ENCODE results near the gene NOX3. TPM values are rescaled to one million over a fixed set of nuclear protein-coding genes. Genes with fewer than 3 reads are reported as not detected.

NOX3 gene
- total RNA-seq, 1 donor from 2014 or later, result not detected

GRCh38 chr6:155450240-155450581 is 5.4 kb downstream of the NOX3 start:
- DNase-seq (no peak), ATAC-seq (ENCODE audit: low read depth) (no peak)
- CTCF ChIA-PET, result no interaction called here
- intact Hi-C loops (cut with micrococcal nuclease), result no loop called here
- Mint-ChIP-seq H3K4me3 (no peak overlapping the region), H3K27me3 (peaks cover 18% of the 10 kb centered on the region), H3K4me1 (peaks cover 7% of the 10 kb centered on the region), H3K27ac (no peak overlapping the region), H3K36me3 (ENCODE audit: low read depth) (no peaks in the 10 kb centered on the region), H3K9me3 (no peaks in the 10 kb centered on the region)
- no peak for TF ChIP-seq CTCF (IDR thresholded peaks at IDR 0.05)
- POLR2A ChIA-PET, result no interaction called here

GRCh38 chr6:155449450-155450239 is 6.0 kb downstream of the NOX3 start:
- ChIA-PET POLR2A (no interaction called here), CTCF (no interaction called here)
- peaks cover 18% of the 10 kb centered on the region for H3K27me3 Mint-ChIP-seq
- H3K9me3 Mint-ChIP-seq, result no peaks in the 10 kb centered on the region
- no peak for TF ChIP-seq CTCF (IDR thresholded peaks at IDR 0.05)
- no peak overlapping the region for H3K4me3 Mint-ChIP-seq
- H3K4me1 Mint-ChIP-seq, result peaks cover 3% of the 10 kb centered on the region
- DNase-seq, result no peak
- intact Hi-C loops (cut with micrococcal nuclease), result no loop called here
- H3K27ac Mint-ChIP-seq, result no peak overlapping the region
- no peaks in the 10 kb centered on the region for H3K36me3 Mint-ChIP-seq (ENCODE audit: low read depth)
- ATAC-seq (ENCODE audit: low read depth), result no peak

- no peak overlapping the region for H3K4me3 Mint-ChIP-seq
- ChIA-PET POLR2A (no interaction called here), CTCF (no interaction called here)
- no peak overlapping the region for H3K27ac Mint-ChIP-seq
- no peak for TF ChIP-seq CTCF (IDR thresholded peaks at IDR 0.05)
- no peak for DNase-seq
- intact Hi-C loops (cut with micrococcal nuclease), result no loop called here
- H3K4me1 Mint-ChIP-seq, result no peaks in the 10 kb centered on the region
- peaks cover 18% of the 10 kb centered on the region for H3K27me3 Mint-ChIP-seq
- no peaks in the 10 kb centered on the region for H3K36me3 Mint-ChIP-seq (ENCODE audit: low read depth)
- ATAC-seq (ENCODE audit: low read depth), result no peak
- H3K9me3 Mint-ChIP-seq, result no peaks in the 10 kb centered on the region
Measured at GRCh38 chr6:155448668-155449449, 6.8 kb downstream of the NOX3 start.

GRCh38 chr6:155447949-155448348 is 7.7 kb downstream of the NOX3 start:
- DNase-seq (no peak), ATAC-seq (ENCODE audit: low read depth) (no peak)
- Mint-ChIP-seq H3K4me1 (no peaks in the 10 kb centered on the region), H3K9me3 (no peaks in the 10 kb centered on the region), H3K27me3 (peaks cover 18% of the 10 kb centered on the region), H3K4me3 (no peak overlapping the region), H3K36me3 (ENCODE audit: low read depth) (no peaks in the 10 kb centered on the region), H3K27ac (no peak overlapping the region)
- intact Hi-C loops (cut with micrococcal nuclease), result no loop called here
- CTCF ChIA-PET, result no interaction called here
- POLR2A ChIA-PET, result no interaction called here
- no peak for TF ChIP-seq CTCF (IDR thresholded peaks at IDR 0.05)
